IMR-90 (cell line): Measurements from ENCODE around the gene SH3BP4.

Source experiments
- BHLHE40 ChIP-seq: fragments of 150-350 bp; IDR thresholded peaks from 2 replicates; pipeline ENCODE4 v1.6.1; 2016; ENCODE audit warnings: mild to moderate bottlenecking, low read depth, low read length
- CTCF ChIP-seq: conservative IDR thresholded peaks from 2 replicates; pipeline ENCODE4 v1.5.1; 2012; ENCODE audit warnings: mild to moderate bottlenecking, low read depth, low read length, improper control_type of control experiment
- POLR2A ChIP-seq: IDR thresholded peaks from 2 replicates; pipeline ENCODE4 v1.6.1; 2012; ENCODE audit warnings: mild to moderate bottlenecking, low read depth, low read length
- RCOR1 ChIP-seq: IDR thresholded peaks from 2 replicates; pipeline ENCODE4 v1.6.1; 2012; ENCODE audit warnings: mild to moderate bottlenecking, low read length, improper control_type of control experiment; ENCODE audit not compliant: insufficient replicate concordance
- SMC3 ChIP-seq: fragments of 150-350 bp; IDR thresholded peaks from 2 replicates; pipeline ENCODE4 v1.6.1; 2016; ENCODE audit warnings: low read depth, mild to moderate bottlenecking, antibody characterized with exemption, low read length, moderate library complexity

DNA sequence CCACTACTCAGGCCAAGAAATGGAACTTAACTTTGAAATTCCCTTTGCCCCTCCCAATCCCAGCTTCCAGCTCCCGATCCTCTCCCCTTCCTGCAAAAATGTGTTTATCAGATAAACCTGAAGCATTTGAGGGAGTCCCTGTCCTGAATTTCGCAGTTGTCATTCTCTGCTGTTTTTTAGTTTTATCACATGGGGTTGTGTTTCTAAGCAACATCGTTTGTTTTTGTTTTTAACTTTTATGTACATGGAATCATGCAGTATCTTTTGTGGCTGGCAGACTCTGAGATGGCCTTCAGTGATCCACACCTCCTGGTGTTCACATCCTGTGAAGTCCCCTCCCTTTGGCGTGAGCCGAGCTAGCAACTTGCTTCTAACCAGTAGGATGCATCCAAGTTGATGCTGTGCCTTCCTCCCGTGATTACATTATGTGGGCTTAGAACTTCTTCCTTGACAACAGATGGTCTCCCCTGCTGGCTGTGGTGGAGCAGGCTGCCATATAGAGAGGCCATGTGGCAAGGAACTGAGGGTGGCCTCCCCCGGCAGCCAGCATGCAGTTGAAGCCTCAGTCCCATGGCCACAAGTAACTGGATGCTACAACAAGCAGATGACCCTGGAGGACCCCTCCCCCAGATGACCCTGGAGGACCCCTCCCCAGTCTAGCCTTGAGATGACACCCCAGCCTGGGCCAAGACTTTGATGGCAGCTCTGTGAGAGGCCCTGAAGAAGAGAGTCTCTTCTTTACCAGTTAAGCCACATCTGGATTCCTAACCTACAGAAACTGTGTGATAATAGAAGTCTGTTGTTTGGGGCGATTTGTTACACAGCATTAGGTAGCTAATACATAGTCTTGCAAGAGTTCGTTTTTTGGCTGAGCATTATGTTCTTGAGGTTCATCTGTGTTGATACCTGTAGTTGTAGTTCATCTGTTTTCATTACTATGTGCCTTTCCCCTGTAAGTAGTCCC lies 27.7 kb downstream of the SH3BP4 start:
- TF ChIP-seq SMC3 (no peak), CTCF (no peak), POLR2A (no peak), RCOR1 (no peak), BHLHE40 (no peak)
